Ammon's horn (tissue), 1 donor: Measurements from ENCODE around the gene SCYGR1.
A peak's percentile ranks its signal among the peaks of the same experiment; 100 is the strongest.
"Not testable (repeated sequence)": the region's sequence is repeated elsewhere in the genome, so short reads cannot be mapped to it uniquely, and the experiment has no call there.

Source experiments
- DNase-seq: peaks from one replicate; pipeline ENCODE4 v3.0.0-alpha.2; 2016; ENCODE audit warnings: low spot score

The SCYGR1 gene

GRCh38 chr2:227402959-227403358 lies 15.2 kb upstream of the SCYGR1 start:
- no peak for DNase-seq

DNA sequence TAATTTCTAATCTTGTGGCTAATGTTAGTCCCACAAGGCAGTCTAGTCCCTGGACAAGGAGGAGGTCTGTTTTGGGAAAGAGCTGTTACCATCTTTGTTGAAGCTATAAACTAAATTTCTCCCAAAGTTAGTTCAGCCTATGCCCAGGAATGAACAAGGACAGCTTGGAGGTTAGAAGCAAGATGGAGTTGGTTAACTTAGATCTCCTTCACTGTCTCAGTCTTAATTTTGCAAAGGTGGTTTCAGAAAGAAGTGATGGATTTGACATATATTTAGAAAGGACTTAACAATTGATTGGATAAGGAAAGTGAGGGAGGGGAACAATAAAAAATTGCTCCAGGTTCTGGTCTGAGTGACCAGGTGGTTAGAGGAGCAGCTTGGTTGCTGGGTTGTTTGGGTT lies 14.6 kb upstream of the SCYGR1 start:
- no peak for DNase-seq

DNA sequence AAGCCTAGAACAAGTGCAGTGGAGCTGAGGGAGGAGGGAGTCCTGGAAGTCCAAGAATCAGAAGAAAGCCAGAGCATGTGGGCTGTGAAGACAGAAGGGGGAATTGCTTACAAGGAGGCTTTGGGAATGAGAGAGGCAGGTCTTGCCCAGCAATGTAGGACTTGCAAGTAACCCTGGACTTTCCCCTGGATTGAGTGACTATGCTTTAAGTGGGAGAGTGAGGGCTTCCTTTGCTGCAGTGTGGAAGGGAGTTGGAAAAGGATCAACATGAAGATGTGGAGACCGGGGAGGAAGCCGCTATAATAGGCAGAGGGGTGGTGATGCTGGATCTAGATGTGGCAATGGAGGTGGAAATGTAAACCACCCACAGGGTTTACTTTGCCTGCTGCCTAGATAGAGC lies 13.8 kb upstream of the SCYGR1 start:
- no peak for DNase-seq

GRCh38 chr2:227398684-227399670 lies 11.2 kb upstream of the SCYGR1 start:
- DNase-seq = no peak

DNA sequence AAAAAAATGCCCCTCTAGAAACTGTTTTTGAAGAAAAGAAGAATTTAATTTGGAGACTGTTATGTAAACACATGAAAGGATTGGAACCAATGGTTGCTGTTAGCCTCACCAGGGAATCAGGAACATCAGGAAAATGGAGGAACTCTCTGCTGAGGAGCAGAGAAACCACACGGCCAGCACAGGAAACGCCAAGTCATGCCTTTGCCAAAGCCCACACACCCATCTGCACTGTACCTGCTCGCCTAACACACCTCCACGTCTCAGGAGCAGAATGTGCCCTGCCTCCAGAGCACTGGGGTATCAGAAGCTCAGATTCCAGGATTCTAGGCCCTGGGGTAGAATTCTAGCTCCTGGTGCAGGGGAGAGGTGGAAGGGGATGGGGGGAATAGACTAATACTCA lies 9.8 kb upstream of the SCYGR1 start:
- no peak for DNase-seq

DNA sequence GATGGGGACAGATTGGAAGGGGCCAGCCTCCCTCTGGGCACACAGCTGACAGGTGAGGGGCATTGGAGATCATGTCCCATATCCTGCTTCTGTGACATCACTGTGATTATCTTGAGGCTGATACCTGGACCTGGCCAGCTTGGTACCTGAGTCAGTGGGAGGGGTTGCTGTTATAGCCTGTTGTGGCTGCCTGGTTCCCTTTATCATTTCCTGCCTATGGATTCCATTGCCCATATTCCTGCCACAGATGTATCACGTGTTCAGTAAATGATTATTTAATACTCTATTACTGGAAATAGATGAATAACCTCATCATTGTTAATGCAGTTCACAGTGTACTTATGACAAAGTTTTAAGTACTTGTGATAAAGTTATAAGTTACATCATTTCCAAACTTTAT lies 7.8 kb upstream of the SCYGR1 start:
- no peak for DNase-seq

GRCh38 chr2:227394401-227394800 lies 6.7 kb upstream of the SCYGR1 start:
- no peak for DNase-seq

DNA sequence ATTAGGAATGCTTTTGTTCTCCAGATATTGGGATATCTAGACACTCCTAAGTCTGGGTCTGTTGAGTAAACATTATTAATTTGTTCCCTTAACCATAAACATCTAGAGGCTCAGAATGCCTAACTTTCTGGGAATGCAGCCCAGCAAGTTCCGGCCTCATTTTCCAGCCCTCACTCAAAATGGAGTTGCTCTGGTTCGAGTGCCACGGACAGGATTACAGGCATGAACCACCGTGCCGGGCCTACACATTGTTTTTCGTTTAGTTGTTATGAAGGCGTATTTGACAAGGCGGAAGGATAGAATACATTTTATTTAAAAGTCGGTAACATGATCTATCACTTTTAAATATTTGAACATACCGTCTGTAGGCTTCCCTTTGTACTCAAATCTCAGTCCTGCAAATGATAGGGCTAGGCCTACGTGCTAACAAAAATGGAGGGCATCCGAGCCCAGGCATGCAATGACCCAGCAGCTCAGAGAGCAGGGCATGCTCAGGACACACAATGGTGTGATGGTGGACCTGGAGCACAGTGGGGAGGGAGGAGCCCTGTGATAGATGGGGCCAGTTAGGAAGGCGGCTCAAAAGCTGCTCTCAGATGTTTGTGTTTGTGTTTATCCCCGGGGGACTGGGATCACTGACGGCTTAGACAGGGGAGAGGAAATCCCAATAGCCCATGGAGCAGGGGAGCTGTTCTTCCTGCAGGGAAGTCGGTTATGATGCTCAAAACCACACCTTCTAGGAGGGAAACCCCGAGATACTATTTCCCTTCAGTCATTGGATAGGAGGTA lies 2.9 kb upstream of the SCYGR1 start:
- DNase-seq = no peak

DNA sequence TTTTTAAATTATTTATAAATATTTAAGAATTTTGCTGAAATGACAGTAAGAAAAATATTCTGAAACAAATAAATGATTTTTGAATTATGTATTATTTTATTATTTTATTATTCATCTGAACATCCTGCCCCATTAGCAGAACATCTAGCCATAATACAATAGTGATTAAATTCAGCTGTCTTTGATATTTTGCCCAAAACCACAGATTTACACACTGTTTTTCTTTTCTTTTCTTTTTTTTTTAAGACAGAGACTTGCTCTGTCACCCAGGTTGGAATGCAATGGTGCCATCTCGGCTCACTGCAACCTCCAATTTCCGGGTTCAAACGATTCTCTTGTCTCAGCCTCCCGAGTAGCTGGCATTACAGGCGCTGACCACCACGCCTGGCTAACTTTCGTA lies 1.9 kb upstream of the SCYGR1 start:
- no peak for DNase-seq

DNA sequence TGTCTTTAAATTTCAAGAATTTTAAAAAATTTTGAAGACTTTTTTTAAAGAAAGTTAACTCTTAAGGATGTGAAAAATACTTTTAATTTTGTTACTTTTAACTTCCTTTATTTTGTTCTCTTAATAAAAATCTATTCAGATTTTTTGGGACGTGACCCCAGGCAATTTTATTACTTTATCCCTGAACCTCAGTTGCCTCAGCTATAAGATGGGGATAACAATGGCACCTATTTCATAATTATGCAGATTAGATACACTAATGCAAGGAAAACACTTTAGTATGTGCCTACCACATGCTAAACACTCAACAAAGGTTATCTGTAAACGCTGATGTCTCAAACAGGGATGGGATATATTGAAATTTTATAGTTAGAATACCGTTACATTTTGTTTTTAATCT lies 1.5 kb upstream of the SCYGR1 start:
- DNase-seq = no peak

DNA sequence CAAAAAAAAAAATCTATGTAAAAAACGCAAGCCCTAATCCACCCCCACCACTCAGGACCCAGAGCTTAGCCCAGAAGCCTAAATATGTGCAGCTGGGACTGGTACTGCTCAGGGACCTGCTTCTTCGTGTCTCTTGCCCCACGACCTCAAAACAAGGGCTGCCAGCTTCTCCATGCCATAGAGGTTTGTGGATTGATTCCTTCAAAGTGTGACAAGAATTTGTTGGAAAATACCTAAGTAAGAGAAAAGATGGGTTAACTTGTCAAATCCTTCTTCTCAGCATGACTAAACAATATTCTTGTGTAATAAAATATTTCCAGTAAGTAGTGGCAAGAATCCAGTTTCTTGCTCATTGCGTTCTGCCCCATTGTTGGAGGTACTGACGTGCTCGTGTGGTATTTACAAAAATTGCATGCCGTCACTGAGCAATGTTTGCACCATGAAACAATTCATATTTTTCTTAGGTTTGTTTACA lies 825 bp upstream of the SCYGR1 start:
- no peak for DNase-seq

DNA sequence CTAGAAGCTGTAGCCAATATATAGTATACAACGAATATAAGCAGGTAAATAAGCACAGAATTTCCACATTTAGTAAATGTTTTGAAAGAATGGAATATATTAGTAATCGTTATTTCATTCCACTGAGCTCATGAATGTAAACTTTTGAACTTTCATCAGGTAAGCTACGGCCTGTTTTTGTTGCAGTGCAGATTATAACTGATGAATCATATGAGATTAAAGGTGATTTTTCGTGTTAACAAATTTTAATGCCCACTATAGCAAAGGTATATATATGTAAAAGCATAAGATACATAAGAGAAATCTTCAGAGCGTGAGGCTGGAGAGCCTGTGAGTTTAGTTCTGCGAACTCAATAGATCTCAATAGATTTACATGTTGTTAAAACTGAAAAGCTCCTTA lies 1.1 kb downstream of the SCYGR1 start:
- DNase-seq = no peak

- DNase-seq = no peak
Observed at GRCh38 chr2:227383686-227384085, 4.1 kb downstream of the SCYGR1 start.

GRCh38 chr2:227382241-227382835 lies 5.4 kb downstream of the SCYGR1 start:
- not testable (repeated sequence) for DNase-seq

- no peak for DNase-seq
Observed at GRCh38 chr2:227379095-227379494, 8.7 kb downstream of the SCYGR1 start, which contains the start of gene TM4SF20. TM4SF20 (minus strand) TSS chr2:227379306; CDS start chr2:227379268, 38 bp downstream.

DNA sequence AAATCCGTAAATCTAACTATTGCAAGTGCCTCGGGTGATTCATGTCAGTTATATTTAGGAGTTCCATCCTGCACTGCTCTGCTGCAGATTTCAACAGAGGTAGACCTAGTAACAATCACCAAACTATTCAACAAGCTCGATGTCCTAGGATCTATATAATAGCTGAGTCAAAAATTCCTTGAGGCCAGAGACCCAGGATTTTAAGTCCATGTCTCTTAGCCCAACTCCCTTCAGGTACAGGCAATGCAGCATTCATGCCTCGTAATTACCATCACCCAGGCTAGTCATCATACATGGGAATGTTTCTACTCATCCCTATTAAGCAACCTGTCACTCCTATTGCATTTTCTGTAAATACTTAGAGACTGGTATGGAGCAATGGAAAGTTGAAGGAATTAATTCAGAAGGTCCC lies 9.4 kb downstream of the SCYGR1 start:
- no peak for DNase-seq

- DNase-seq = no peak
Observed at GRCh38 chr2:227377467-227378351, 10.0 kb downstream of the SCYGR1 start.

DNA sequence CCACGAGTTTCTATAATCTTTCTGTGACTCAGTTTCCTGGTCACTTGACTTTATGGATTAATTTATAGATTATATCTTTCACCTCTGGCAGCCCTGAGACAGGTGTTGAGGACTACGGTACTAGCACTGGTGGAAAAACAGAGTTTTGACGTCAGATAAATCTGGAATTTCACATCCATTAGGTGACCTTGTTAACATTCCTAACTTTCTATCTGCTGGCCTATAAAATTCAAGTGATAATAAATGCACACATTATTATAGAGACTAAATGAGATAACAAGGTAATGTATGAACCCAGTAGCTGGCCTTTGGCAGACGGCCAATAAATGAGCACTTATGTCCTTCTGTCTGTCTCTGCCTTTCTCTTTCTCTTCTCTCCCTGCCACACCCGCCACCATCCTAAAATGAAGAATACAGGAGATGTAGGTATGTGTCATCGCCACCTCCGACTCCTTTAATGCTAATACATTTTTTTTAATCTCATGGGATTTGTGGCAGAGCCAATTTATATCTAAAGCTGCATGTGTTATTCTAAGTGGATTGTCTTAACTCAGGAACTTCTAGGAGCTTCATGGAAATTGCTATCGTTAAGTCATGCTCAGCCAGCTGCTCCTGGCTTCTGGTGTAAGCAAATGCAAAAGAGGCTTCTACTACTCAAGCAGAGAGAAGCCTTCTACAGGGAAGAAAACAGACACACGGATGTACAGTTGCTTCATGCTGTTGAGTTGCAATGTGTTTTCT lies 10.9 kb downstream of the SCYGR1 start:
- DNase-seq = peak; percentile 36

DNA sequence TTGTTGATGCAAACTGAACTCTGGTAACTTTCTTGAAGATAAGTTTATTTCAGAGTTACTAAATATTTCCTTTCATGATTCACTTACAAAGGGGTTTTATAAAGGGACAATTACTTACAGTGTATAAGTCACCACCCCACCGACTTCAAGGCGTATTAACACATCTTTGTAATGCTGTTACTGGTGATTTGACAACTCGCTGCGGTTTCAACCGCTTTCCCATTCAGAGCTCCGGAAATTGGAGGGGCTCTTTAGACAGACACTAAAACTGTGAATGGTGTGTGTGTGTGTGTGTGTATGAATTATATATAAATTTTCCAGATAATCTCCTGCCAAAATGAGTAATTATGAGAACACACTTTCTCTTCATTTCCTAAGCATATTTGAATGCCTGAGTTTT lies 13.6 kb downstream of the SCYGR1 start:
- no peak for DNase-seq

DNA sequence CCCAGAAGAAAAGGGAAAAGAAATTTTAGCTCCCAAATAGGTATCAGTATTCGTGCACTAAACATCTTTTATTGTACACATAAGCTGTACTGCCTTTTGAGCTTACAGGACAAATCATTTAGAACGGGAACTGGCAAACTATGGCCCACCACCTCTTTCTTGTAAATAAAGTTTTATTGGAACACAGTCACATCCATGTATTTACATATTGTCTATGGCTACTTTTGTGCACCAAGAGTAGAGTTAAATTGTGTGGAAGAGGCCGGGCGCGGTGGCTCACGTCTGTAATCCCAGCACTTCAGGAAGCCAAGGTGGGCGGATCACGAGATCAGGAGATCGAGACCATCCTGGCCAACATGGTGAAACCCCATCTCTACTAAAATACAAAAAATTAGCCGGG lies 14.4 kb downstream of the SCYGR1 start:
- no peak for DNase-seq
